Endodermal cell (in vitro differentiated cells): ENCODE results near the gene USP21. TPM values are rescaled to one million over a fixed set of nuclear protein-coding genes. Genes with fewer than 3 reads are reported as not detected.

Experiments used
- DNase-seq: peaks from one replicate; pipeline ENCODE4 v3.0.0-alpha.2; 2017
- H3K27ac ChIP-seq: 2 replicates; pipeline ENCODE4 v1.5.1; 2013; ENCODE audit warnings: mild to moderate bottlenecking, low read depth, low read length, moderate library complexity
- H3K27me3 ChIP-seq: 2 replicates; pipeline ENCODE4 v1.6.1; 2013; ENCODE audit warnings: mild to moderate bottlenecking, low read length, moderate library complexity; ENCODE audit not compliant: insufficient read depth, control insufficient read depth, poor library complexity, severe bottlenecking
- H3K36me3 ChIP-seq: 2 replicates; pipeline ENCODE4 v1.7.0; 2013; ENCODE audit warnings: mild to moderate bottlenecking, low read length, moderate library complexity; ENCODE audit not compliant: control insufficient read depth, insufficient read depth
- H3K4me1 ChIP-seq: one replicate; pipeline ENCODE4 v1.7.0; 2013; ENCODE audit warnings: low read length; ENCODE audit not compliant: control insufficient read depth, insufficient read depth
- H3K4me3 ChIP-seq: 2 replicates; pipeline ENCODE4 v1.5.1; 2013; ENCODE audit warnings: mild to moderate bottlenecking, low read length, moderate library complexity
- H3K9ac ChIP-seq: 2 replicates; pipeline ENCODE4 v1.6.1; 2013; ENCODE audit warnings: mild to moderate bottlenecking, low read length, moderate library complexity; ENCODE audit not compliant: poor library complexity, severe bottlenecking; ENCODE audit errors: extremely low read depth
- H3K9me3 ChIP-seq: 2 replicates; pipeline ENCODE4 v1.6.1; 2013; ENCODE audit warnings: mild to moderate bottlenecking, low read length, moderate library complexity; ENCODE audit not compliant: control insufficient read depth
- H3K27ac Mint-ChIP-seq: 2 replicates; pipeline ENCODE4 v1.8.0; 2020; ENCODE audit warnings: mixed read lengths
- H3K27me3 Mint-ChIP-seq: 2 replicates; pipeline ENCODE4 v1.8.0; 2021; ENCODE audit warnings: mild to moderate bottlenecking, mixed read lengths; ENCODE audit not compliant: insufficient read depth
- H3K36me3 Mint-ChIP-seq: 2 replicates; pipeline ENCODE4 v1.8.0; 2020; ENCODE audit warnings: low read depth, mixed read lengths
- H3K4me1 Mint-ChIP-seq: 2 replicates; pipeline ENCODE4 v1.8.0; 2020; ENCODE audit warnings: mixed read lengths
- H3K4me3 Mint-ChIP-seq: 2 replicates; pipeline ENCODE4 v1.8.0; 2020; ENCODE audit warnings: mild to moderate bottlenecking, moderate library complexity, mixed read lengths
- H3K9me3 Mint-ChIP-seq: 2 replicates; pipeline ENCODE4 v1.8.0; 2020; ENCODE audit warnings: mild to moderate bottlenecking, mixed read lengths
- CTCF ChIP-seq: fragments of 200-600 bp; sonication (generic); conservative IDR thresholded peaks from 2 replicates; pipeline ENCODE4 v1.5.0; 2021; ENCODE audit warnings: antibody characterized with exemption, mild to moderate bottlenecking
- WGBS, 2 experiments: methylation state at CpG; one replicate each; pipeline versions ENCODE4 v1.1.5 to v1.1.7; 2013; ENCODE audit warnings: missing lambda C conversion rate in 2 of 2, mixed read lengths in 1 of 2; ENCODE audit not compliant: insufficient coverage in 1 of 2, insufficient read length in 1 of 2; 5-methylcytosine and 5-hydroxymethylcytosine counted together
- total RNA-seq, 2 donors: library from RNA; stranded (reverse); fragmentation: NEBNext Ultra II Directional in 1 of 2; extraction: Animal tissue kit (Norgen Biotek cat#: 25700) in 1 of 2; gene quantifications; 2 replicates in 1 of 2; 3 replicates in 1 of 2; pipeline ENCODE4 v1.2.1, GENCODE V29; 2021

The USP21 gene
- total RNA-seq, 2 donors from 2014 or later: 26.7 to 39.7 TPM

- peak overlapping the region; percentile 95 for H3K27ac Mint-ChIP-seq
- DNase-seq: peak; percentile 78
- Histone ChIP-seq H3K27ac (no peak overlapping the region), H3K27me3 (no peaks in the 10 kb centered on the region), H3K9me3 (no peaks in the 10 kb centered on the region), H3K36me3 (peaks cover 55% of the 10 kb centered on the region), H3K4me1 (peaks cover 5% of the 10 kb centered on the region), H3K4me3 (peak overlapping the region; percentile 94), H3K9ac (peak overlapping the region; percentile 69)
- peak overlapping the region; percentile 85 for H3K4me3 Mint-ChIP-seq
- TF ChIP-seq CTCF: peak; percentile 20
- H3K36me3 Mint-ChIP-seq: peaks cover 31% of the 10 kb centered on the region
- WGBS, 2 experiments: 0 to 10% methylated on average over 3 to 33 of the region's 33 CpGs
- H3K9me3 Mint-ChIP-seq: no peaks in the 10 kb centered on the region
- H3K4me1 Mint-ChIP-seq: peaks cover 15% of the 10 kb centered on the region
- H3K27me3 Mint-ChIP-seq: no peaks in the 10 kb centered on the region
Measured at GRCh38 chr1:161166669-161167548, 7.6 kb downstream of the USP21 start.

GRCh38 chr1:161168906-161169305 lies 9.6 kb downstream of the USP21 start:
- TF ChIP-seq CTCF: no peak
- Histone ChIP-seq H3K9me3 (no peaks in the 10 kb centered on the region), H3K27ac (no peak overlapping the region), H3K27me3 (no peaks in the 10 kb centered on the region), H3K36me3 (peaks cover 59% of the 10 kb centered on the region), H3K4me1 (peaks cover 5% of the 10 kb centered on the region), H3K4me3 (no peak overlapping the region), H3K9ac (no peak overlapping the region)
- no peak for DNase-seq
- H3K27ac Mint-ChIP-seq: no peak overlapping the region
- H3K4me1 Mint-ChIP-seq: peaks cover 15% of the 10 kb centered on the region
- no peaks in the 10 kb centered on the region for H3K9me3 Mint-ChIP-seq
- WGBS, 2 experiments: 94 to 98% methylated on average over 7 to 9 of the region's 9 CpGs
- no peak overlapping the region for H3K4me3 Mint-ChIP-seq
- no peaks in the 10 kb centered on the region for H3K27me3 Mint-ChIP-seq
- H3K36me3 Mint-ChIP-seq: peaks cover 36% of the 10 kb centered on the region

GRCh38 chr1:161171191-161171590 lies 11.9 kb downstream of the USP21 start:
- Histone ChIP-seq H3K36me3 (peaks cover 59% of the 10 kb centered on the region), H3K27me3 (no peaks in the 10 kb centered on the region), H3K27ac (no peak overlapping the region), H3K4me1 (no peaks in the 10 kb centered on the region), H3K9me3 (no peaks in the 10 kb centered on the region), H3K4me3 (no peak overlapping the region), H3K9ac (no peak overlapping the region)
- TF ChIP-seq CTCF: peak; percentile 56
- Mint-ChIP-seq H3K36me3 (peaks cover 47% of the 10 kb centered on the region), H3K27ac (no peak overlapping the region), H3K9me3 (no peaks in the 10 kb centered on the region), H3K4me1 (peaks cover 6% of the 10 kb centered on the region), H3K4me3 (no peak overlapping the region), H3K27me3 (no peaks in the 10 kb centered on the region)
- 77 to 90% methylated on average over 3 to 5 of the region's 5 CpGs for WGBS, 2 experiments
- DNase-seq: no peak
